NCI-H510A treated with DMSO at 0.1 percent for 48 hours (cell line): ENCODE measurements around the gene PRKCE.

Experiments used
- DNase-seq: peaks from one replicate; lab custom pipeline; 2025; lab: John Stamatoyannopoulos, UW

Gene PRKCE

GRCh38 chr2:46146866-46147502, 495.5 kb downstream of the PRKCE start:
- DNase-seq: no peak

GRCh38 chr2:46147626-46148368, 496.3 kb downstream of the PRKCE start:
- DNase-seq: no peak

GRCh38 chr2:46148369-46148736, 496.9 kb downstream of the PRKCE start:
- no peak for DNase-seq

- DNase-seq: no peak
Measured at GRCh38 chr2:46150445-46150955, 499.0 kb downstream of the PRKCE start.

- no peak for DNase-seq
Measured at GRCh38 chr2:46151577-46151976, 500.1 kb downstream of the PRKCE start.

GRCh38 chr2:46153996-46154753, 502.7 kb downstream of the PRKCE start:
- DNase-seq: no peak

GRCh38 chr2:46157072-46157965, 505.8 kb downstream of the PRKCE start:
- no peak for DNase-seq

- no peak for DNase-seq
Measured at GRCh38 chr2:46157966-46158310, 506.5 kb downstream of the PRKCE start.

GRCh38 chr2:46158661-46159060, 507.2 kb downstream of the PRKCE start:
- no peak for DNase-seq

- DNase-seq: no peak
Measured at GRCh38 chr2:46160326-46160725, 508.9 kb downstream of the PRKCE start.

GRCh38 chr2:46161315-46161714, 509.8 kb downstream of the PRKCE start:
- DNase-seq: no peak

GRCh38 chr2:46161911-46162310, 510.4 kb downstream of the PRKCE start:
- no peak for DNase-seq

- DNase-seq: no peak
Measured at GRCh38 chr2:46162329-46163097, 511.0 kb downstream of the PRKCE start.

- no peak for DNase-seq
Measured at GRCh38 chr2:46163098-46163430, 511.6 kb downstream of the PRKCE start.

- no peak for DNase-seq
Measured at GRCh38 chr2:46163804-46164528, 512.5 kb downstream of the PRKCE start.

- no peak for DNase-seq
Measured at GRCh38 chr2:46164529-46165301, 513.2 kb downstream of the PRKCE start.

GRCh38 chr2:46165916-46166315, 514.4 kb downstream of the PRKCE start:
- no peak for DNase-seq

- no peak for DNase-seq
Measured at GRCh38 chr2:46167406-46167805, 515.9 kb downstream of the PRKCE start.

- DNase-seq: no peak
Measured at GRCh38 chr2:46167924-46168323, 516.4 kb downstream of the PRKCE start.

GRCh38 chr2:46169467-46169866, 518.0 kb downstream of the PRKCE start:
- DNase-seq: no peak
